Left colon (tissue), 2 donors: ENCODE results near the gene MYT1. TPM values are rescaled to one million over a fixed set of nuclear protein-coding genes. Genes with fewer than 3 reads are reported as not detected.

Experiments used
- ATAC-seq: fragments of 200-7000 bp; cut with Tn5 transposase; one replicate; pipeline ENCODE4 v1.9.1; 2020; ENCODE audit warnings: mild to moderate bottlenecking, moderate library complexity
- DNase-seq, 2 donors: peaks; one replicate each; pipeline ENCODE4 v3.0.0-alpha.2; 2020
- intact Hi-C, 2 donors: fragments of 100-400 bp; cut with DNase I in 1 of 2; cut with micrococcal nuclease in 1 of 2; formaldehyde crosslinking; loops; one replicate each; pipeline versions ENCODE4 v1.11.2 to v1.14.0; 2022; cut with DNase I, micrococcal nuclease
- total RNA-seq, 2 donors: library from RNA; stranded (reverse); fragmentation: NEBNext Ultra II Directional; extraction: Animal tissue kit (Norgen Biotek cat#: 25700); gene quantifications; one replicate each; pipeline ENCODE4 v1.2.1, GENCODE V29; 2021
- donor health status: DM: no; HTN: no; CAD: no.
- donor health status: DM: yes; HTN: yes; CAD: no.

The MYT1 gene
- total RNA-seq, 2 donors from 2014 or later = 0.06 to 0.11 TPM

DNA sequence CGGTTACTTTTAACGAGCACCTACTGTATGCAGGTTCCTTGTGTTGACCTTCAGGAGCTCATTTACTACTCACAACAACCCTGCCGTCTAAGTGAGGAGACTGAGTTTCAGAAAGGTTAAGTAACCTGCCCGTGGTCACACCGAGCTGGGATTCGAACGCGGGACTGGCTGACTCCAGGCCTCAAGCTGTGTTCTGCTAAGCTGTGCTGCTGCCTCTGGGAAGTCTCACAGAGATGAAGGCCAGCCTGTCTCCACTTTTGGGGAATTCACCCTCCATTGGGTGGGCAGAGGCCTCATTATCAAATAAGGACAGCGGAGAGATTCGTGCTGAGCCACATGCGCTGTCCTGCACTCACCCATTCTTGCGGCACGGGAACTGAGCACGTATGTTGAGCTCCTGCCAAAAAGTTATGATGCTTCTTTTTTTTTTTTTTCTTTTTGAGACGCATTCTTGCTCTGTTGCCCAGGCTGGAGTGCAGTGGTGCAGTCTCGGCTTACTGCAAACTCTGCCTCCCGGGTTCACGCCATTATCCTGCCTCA, 25.9 kb upstream of the MYT1 start:
- DNase-seq (no peak), ATAC-seq (no peak)
- intact Hi-C loops = no loop called here

DNA sequence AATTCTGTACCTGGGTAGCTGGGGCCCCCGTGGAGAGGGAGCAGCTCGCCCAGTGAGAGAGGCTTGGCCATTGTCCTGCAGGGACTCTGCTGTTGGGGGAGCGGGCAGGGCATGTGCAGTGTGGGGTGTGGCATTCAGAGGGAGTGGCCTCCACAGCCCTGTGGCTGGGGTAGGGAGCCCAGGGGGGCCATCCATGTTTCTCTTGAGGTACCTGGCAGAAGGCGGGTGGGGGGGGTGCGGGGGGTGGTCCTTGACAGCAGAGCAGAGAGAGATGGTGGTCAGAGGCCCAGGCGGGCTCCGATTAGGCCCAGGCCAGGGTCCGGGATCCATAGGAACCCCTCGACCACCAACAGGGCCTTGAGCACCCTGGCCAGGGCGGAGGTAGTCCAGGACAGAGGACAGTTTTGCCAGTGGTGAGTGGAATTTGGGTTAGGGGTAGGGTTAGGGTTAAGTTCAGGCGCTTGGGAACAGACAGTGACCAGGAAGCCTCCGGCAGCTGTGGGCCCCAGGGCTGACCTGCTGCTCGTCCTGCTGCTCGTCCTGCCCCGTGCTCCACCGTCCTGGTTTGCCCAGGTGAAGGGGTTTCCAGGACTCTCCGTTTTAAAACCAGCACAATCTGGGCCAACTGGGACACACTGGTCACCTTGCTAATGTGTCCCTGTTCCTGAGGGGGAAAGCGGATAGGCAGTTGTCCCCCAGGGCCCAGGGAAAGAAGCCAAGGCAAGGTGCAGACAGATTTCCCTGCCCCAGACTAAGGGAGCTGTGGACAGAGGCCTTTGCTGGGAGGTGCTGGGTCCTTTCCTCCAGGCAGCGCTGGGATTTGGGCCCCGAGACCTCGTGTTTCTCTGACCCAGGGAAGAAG, 24.8 kb upstream of the MYT1 start:
- DNase-seq = peak in 1 of 2 donors; percentile 16
- ATAC-seq = no peak
- intact Hi-C loops = no loop called here

DNA sequence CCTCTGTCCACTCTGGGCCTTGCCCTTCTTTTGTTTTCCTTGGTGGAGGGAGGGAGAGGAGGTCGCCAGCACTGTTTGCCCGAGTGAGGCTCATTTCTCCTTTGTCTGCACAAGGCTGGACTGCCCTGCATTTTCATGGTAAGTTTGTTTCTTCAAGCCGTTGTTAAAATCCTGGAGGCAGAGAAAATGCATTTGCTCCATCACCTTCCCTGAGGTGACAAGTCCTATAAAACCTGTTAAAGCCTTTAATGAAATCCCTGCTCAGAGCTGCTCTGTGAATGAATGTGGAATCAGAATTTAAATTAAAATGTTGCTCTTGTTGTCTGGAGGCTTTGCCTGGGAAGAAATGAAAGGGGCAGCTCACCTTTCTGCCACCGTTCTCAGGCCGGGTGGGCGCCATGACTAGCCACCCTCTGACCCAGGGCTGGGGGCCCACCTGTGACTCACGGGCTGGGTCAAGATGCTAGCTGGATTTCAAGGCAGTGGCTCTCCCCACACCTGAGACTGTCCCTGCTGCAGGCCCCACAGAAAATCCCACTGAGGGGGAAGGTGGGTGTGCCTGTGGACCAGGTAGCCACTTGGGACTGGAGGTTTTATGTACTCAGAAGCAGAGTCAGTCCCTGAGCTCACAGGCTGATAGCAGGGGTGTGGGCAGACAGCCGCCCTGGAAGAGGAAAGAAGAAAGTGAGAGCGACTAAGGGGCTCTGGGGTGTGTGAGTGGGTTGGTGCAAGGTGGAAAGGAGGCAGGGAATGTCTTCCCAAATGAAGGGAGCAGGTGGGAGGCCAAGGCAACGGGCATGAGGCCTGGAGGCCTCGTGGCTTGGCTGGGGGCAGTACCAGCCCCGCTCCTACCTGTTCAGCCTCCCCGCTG, 24.0 kb upstream of the MYT1 start:
- intact Hi-C loops = no loop called here
- DNase-seq (no peak), ATAC-seq (no peak)

DNA sequence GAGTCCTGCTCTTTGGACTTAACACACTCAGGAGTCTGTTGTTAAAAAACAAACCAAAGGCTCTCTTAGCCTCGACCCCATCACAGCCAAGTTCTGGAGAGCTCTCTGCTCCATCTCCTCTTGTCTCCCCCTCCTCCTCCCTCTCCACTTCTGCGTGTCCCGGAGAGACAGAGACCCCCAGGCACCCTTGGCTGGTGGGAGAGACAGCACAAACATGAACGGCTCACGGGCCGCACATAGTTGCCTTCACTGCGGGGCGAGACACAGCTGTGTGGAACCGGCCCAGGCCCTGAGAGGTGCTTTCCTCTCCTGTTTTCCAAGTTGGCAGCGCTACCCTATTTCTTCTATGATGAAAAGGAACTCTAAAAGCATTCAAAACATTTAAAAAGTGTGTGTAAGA, 23.3 kb upstream of the MYT1 start:
- DNase-seq (no peak), ATAC-seq (no peak)
- intact Hi-C loops = no loop called here

DNA sequence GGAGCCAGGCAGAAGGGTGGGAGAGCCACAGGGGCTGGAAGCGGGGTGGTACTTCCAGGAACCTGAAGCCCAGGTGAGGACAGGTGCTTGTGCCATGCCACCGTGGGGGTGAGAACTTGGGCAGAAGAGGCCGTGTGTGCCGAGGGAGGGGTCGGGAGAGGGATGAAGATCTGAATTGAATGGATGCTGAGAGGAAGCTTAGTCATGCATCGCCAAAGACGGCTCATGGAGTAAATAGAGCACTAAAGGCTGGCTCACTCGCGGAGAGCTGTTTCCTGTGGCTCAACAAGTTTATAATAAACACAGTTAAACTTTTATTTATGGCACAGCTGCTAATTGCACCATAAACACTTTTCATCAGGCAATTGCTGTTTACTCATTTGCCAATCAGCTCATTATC, 21.7 kb upstream of the MYT1 start:
- DNase-seq (no peak), ATAC-seq (no peak)
- intact Hi-C loops = no loop called here

DNA sequence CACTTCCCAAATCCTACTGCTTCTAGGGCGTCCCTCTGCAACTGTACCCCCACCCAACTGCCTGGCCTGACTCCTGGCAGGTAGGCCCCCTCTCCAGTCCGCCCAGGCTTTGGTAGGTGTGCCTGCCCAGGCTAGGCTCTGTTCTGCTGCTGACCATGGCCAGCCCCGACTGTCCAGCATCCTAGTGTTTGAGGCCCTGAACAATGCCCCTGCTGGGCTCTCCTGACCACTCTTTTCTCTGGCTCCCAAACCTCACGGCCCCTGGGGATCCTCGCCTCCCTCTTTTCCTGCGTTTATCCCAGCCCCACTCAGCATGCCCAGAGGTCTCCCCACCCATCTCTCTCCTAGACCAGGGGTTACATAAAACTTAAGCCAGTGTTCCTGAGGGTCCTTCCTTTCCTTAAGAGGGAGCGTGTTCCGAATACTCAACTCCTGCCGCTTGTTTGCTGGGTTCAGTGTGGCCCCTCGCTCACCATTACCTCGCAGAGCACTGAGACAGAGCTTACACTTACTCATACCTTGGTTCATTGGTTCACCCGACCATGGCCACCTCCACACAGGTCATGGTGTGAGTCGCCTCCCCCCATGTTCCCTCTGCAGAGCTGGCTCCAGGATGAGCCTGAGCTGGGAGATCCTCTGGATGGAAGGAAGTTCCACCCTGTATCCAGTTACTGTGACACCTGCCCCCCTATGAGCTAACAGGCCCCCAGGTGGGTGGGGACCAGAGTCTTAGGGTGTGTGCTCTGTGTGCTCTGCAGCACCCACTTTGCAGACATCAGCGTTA, 21.0 kb upstream of the MYT1 start:
- ATAC-seq (no peak), DNase-seq (no peak)
- intact Hi-C loops = no loop called here

DNA sequence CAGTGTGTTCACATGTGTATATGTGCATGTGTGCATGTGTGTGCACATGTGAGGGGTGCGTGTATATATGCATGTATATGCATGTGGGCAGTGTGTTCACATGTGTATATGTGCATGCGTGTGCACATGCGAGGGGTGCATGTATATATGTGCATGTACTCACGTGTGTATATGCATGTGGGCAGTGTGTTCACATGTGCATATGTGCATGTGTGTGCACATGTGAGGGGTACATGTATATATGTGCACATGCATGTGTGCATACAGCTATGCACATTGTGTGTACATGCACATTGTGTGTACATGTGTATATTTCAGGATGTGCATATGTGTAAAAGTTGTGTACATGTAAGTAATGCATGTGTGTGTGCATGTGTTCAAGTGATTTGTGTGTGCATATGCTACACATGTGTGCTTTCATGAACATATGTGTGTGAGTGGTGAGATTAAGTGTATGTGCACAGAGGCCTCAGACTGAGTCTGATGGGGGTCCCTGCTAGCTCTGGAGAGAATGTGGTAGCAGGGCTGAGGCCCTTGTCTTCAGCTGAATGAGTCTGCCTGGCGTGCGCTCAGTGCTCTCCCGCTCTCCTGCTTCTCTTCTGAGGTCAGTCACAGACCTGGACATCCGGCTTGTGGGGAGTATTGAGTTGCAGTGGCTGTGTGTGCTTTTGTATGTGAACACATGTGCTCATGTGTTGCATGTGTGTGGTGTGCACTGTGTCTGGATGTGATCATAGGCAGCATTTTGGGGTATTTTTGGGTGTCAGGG, 19.9 kb upstream of the MYT1 start:
- no peak for DNase-seq
- intact Hi-C loops = no loop called here
- ATAC-seq = no peak

DNA sequence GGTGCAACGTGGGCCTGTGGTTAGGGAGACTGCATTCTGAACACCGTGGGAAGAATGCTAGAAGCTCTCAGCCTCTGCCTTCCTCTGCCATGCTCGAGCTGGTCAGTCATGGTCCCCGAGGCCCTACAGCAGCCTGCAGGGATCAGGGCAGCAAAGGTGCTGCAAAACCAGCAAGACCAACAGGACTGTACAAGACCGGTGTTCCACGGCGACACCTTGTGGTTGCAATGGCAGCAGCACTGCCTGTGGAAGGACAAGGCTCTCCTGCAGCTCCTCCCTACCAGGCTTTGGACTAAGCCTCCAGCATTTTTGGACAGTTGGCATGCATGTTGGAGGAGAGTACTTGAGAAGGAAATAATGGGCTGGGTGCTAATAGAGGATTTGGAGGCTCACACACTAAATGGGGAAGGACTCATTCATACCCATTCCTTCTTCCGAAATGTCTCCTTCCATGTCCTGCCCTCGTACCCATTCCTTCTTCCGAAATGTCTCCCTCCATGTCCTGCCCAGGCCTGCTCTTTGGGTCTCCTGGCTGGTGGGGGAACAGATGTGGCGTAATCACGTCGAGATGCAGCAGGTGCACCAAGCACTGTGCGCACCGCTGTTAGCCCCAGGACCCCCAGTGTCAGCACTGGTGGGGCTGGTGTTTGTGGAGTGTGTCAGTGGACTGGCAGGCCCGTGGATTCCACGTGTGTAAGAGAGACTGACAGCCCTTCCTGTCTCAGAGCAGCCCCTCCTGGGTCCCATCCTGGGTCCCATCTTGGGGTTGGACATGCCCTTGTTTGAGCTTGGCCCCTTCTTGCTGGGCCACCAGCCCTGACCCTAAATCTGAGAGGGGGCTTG, 18.6 kb upstream of the MYT1 start:
- intact Hi-C loops = no loop called here
- DNase-seq (no peak), ATAC-seq (no peak)

DNA sequence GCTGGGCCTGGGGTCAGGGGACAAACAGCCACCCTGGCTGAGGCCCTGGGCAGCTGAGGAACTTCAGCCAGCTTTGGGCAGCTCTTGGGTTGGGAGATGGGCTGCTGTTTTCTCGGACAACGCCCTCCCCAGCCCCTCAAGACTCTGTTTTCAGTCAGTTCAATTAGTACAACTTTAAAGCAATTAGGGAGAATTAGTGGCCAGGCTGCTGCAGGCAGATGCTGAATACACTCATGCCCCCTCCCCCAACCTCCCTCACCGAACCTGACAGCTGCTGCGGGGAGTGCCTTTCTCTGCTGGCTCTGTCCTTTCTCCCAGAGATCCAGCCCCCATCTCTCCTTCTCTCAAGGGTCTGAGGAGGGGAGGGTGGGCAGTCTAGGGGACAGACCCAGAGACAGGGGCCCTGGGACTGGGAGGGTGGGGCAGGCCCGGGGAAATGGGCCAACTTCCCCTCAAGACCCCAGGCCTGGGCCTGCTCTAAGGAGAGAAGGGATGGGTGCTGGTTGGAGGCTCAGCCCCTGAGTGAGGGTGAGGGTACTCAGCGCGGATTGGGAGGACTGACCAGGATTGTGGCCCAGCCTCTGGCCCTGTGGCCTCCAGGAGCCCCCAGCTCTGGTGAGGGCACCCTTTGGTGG, 17.8 kb upstream of the MYT1 start:
- DNase-seq = no peak
- no peak for ATAC-seq
- intact Hi-C loops = no loop called here

DNA sequence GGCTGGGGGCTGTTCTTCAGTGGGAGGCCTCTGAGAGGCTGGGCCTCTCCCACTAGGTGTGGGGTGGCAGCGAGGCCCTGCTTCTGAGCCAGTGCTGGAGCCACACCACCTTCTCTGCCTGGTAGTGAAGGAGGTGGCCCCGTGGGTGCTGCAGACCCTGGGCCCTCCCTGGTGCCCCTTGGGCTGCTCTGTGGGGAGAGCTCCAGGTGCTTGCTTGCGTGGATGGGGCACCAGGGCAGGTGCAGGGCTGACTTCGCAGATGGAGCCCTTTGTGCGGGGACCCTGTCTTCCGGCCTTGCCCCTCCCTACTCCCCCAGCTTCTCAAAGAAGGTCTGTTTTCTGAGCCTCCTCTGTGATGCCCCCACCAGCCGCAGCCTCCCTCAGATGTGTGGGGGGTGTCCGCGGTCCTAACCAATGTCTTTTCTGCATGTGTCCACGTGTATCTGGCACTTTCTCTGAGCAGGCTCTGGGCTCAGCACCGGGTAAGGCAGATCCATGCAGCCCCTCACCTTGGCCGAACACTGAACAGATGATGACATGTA, 17.2 kb upstream of the MYT1 start:
- ATAC-seq (no peak), DNase-seq (no peak)
- intact Hi-C loops = no loop called here

DNA sequence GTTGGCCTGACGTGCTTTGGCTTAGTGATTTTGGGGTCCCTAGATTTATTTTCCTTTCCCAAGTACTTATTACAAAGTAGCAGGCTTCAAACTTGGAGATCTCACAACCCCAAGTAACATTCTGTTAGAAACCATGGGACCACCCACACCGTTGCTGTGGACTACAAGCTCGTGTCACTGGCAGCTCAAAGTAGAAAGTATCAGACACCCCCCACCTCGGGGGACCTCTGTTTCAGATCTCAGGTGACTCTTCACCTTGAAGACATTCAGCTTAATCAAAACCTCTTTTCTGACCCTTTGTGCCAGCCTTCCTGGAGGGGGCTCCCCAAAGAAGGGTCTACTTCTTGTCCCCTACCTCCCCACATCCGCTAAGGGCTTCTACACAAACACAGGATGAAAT, 15.7 kb upstream of the MYT1 start:
- ATAC-seq (no peak), DNase-seq (no peak)
- intact Hi-C loops = no loop called here

DNA sequence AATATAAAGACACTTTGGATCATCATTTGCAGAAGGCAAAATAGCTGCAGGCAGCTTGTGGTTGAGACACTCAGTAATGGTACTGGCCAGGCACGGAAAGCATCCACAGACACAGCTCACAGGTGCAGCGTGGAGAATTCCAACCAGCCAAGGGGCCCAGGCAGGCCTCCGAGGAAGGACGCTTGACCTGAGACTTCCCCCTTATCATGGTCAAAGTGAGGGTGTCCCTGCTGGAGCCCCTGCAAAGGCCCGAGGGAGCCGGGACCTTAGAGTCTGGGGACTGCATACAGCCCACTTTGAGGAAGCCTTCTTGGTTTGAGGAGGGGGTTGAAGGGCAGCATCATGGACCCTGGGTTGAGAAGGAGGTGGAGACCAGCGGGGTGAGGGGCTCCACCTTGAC, 15.1 kb upstream of the MYT1 start:
- ATAC-seq (no peak), DNase-seq (no peak)
- intact Hi-C loops = no loop called here

DNA sequence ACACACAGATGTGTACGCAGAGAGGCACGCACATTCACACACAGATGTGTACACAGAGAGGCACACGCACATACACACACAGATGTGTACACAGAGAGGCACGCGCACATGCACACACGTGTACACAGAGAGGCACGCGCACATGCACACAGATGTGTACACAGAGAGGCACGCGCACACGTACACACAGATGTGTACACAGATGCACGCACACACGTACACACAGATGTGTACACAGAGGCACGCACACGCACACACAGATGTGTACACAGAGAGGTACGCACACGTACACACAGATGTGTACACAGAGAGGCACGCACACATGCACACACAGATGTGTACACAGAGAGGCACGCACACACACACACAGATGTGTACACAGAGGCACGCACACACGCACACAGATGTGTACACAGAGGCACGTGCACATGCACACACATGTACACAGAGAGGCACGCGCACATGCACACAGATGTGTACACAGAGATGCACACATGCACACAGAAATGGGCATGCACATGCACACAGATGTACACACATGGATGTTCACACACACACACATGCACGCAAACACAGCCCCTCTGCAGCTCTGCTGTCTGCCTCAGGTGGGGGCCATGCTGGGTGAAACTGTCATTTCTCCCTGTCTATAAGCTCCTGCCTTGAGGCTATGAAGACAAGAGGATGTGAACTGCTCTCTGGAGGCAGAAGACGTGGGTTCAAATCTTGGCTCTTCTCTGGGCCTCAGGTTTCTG, 14.3 kb upstream of the MYT1 start:
- intact Hi-C loops = no loop called here
- DNase-seq (no peak), ATAC-seq (no peak)

DNA sequence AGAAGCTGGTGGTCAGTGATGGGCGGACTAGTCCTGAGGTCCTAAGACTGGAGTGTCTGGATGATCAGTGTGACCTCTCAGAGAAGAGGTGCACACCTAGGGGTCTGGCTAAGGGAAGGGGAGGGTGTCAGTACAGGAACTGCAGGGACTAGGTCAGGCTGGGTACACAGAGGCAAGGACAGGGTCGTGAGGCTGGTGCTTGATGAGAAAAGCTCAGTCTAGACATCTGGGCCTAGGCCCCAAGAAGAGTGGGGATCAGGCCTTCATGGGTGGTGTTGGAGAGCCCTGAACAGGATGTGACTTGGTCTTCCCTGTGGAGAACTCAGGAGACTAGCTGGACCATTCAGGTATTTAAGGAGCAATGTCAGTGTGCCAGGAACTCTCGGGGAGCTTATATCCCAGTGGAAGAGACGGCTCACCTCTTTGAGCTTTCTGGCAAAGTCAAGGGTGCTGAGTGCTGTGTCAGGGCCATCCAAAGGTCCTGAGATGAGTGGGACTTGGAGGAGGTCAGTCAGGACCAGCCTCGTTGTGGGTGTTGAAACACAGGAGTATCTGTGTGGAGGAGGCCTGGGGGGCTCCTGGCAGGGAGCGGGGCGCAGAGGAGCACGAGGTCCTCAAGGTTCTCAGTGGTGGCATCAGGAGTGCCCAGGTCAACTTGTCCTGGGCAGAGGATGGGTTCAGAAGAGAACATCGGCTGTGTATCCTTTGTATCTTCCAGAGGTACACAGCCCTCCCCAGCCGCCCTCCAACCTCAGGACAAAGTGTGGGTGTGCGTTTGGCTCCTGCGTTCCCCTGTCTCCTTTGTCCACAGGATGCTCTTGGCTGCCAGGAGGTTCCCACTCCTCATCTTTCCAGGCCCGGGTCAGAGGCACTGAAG, 13.3 kb upstream of the MYT1 start:
- ATAC-seq (no peak), DNase-seq (no peak)
- intact Hi-C loops = no loop called here
